GM23338 (cell line): Measurements from ENCODE around the gene CYP4Z1.

ENCODE experiments used
- CREB1 ChIP-seq: fragments of 250-450 bp; sonication (Bioruptor Pico); IDR thresholded peaks from 2 replicates; pipeline ENCODE4 v1.5.0; 2020; ENCODE audit warnings: low read depth, mild to moderate bottlenecking, moderate library complexity
- CTCF ChIP-seq, 2 experiments: fragments of 200-600 bp in 1 of 2; sonication (generic) in 1 of 2; conservative IDR thresholded peaks; 2 replicates each; pipeline versions ENCODE4 v1.5.1 to v1.6.1; 2016 to 2017; ENCODE audit warnings: antibody characterized with exemption in 2 of 2, low read depth in 2 of 2, mild to moderate bottlenecking in 2 of 2, moderate library complexity in 1 of 2
- EZH2 ChIP-seq: fragments of 200-600 bp; sonication (generic); IDR thresholded peaks from one replicate; pipeline ENCODE4 v1.8.0; 2017; ENCODE audit warnings: antibody characterized with exemption, mild to moderate bottlenecking, low read depth; ENCODE audit not compliant: unreplicated experiment
- EZH2phosphoT487 ChIP-seq: fragments of 200-600 bp; sonication (generic); IDR thresholded peaks from one replicate; pipeline ENCODE4 v1.8.1; 2018; ENCODE audit warnings: antibody characterized with exemption; ENCODE audit not compliant: unreplicated experiment
- JUNB ChIP-seq: IDR thresholded peaks from one replicate; pipeline ENCODE4 v1.6.1; 2016; ENCODE audit warnings: antibody characterized with exemption; ENCODE audit not compliant: unreplicated experiment
- POLR2AphosphoS5 ChIP-seq: IDR thresholded peaks from 2 replicates; pipeline ENCODE4 v1.6.1; 2016; ENCODE audit warnings: antibody characterized with exemption, low read depth
- ZNF331 ChIP-seq: fragments of 250-450 bp; sonication (Bioruptor Pico); IDR thresholded peaks from 2 replicates; pipeline ENCODE4 v1.5.0; 2020; ENCODE audit warnings: low read depth, mild to moderate bottlenecking, moderate library complexity
- ZNF462 ChIP-seq: fragments of 250-450 bp; sonication (Bioruptor Pico); IDR thresholded peaks from 2 replicates; pipeline ENCODE4 v1.5.0; 2020; ENCODE audit warnings: mild to moderate bottlenecking, moderate library complexity

- TF ChIP-seq CTCF (conservative IDR thresholded peaks at IDR 0.05; ENCODE audit: low read depth in 2 of 2) (peak in 1 of 2 experiments; percentile 11; a peak in 1 of 4 replicates), POLR2AphosphoS5 (no peak), ZNF462 (CRISPR knock-in tag) (no peak), ZNF331 (CRISPR knock-in tag) (no peak), EZH2phosphoT487 (no peak), EZH2 (no peak), CREB1 (CRISPR knock-in tag) (no peak), JUNB (no peak)
Measured at GRCh38 chr1:47023268-47024140, 43.5 kb upstream of the CYP4Z1 start, which contains the start of gene CYP4X1.
